HG02588 (cell line): ENCODE results near the gene ADAR.

ENCODE experiments used
- ATAC-seq: cut with Tn5 transposase; IDR thresholded peaks from one replicate; pipeline ENCODE4 v1.9.1; 2021; ENCODE audit warnings: mild to moderate bottlenecking, moderate library complexity; ENCODE audit not compliant: unreplicated experiment

The ADAR gene

DNA sequence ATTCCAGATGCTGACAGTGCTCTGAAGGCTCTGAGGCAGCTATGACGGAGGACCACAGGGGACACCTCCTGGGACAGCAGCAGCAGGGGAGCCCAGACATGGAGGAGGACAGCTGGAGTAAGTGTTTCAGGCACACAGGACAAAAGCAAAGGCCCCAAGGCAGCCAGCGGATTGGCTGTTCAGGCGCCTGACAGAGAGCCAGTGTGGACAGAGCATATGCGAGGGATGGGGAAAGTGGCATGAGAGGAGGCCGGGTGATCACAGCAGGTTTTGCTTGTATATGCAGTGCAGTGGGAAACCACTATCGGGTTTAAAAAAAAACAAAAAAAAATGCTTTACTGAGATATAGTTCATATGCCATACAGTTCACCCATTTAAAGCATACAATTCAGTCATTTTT, 21.3 kb downstream of the ADAR start:
- no peak for ATAC-seq

GRCh38 chr1:154586231-154586630, 21.8 kb downstream of the ADAR start:
- ATAC-seq, result no peak

DNA sequence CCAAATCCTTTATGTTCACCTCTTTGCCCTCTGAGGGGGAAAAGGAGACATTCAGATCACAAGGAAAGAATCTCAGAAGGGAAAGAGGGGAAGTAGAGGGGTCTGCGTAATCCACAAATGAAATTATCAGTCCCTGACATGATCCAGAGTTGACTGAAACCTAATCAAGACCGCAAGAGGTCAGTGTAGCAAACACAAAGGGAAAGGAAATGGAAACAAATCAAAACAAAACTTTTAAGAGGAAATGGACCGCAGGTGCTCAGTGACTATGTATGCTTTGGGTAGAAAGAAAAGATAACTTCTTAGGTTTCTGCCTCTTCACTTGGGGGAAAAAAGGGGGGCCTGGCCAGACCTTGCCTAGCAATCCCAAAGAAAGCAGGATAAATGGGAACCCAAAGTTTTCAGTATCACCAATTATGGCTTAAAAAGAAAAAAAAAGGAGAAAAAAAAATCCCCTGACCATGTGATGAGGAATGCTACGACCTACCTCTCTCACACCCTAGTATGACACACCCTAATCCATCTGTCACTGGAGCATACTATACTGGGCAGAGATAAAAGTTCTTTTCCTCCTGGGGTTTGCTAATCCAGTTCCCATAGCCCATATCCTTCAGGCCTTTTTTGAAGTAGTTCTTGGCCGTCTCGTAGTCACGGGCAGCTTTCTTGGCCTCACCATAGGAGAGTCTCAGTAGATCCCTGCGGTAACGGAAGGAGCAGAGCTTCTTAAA, 23.6 kb downstream of the ADAR start:
- no peak for ATAC-seq

GRCh38 chr1:154583773-154584172, 24.2 kb downstream of the ADAR start:
- no peak for ATAC-seq

GRCh38 chr1:154582885-154583284, 25.1 kb downstream of the ADAR start:
- ATAC-seq, result no peak

GRCh38 chr1:154581766-154582165, 26.2 kb downstream of the ADAR start:
- no peak for ATAC-seq

- no peak for ATAC-seq
These were observed 28.6 kb downstream of the ADAR start for GRCh38 chr1:154579374-154579773.

DNA sequence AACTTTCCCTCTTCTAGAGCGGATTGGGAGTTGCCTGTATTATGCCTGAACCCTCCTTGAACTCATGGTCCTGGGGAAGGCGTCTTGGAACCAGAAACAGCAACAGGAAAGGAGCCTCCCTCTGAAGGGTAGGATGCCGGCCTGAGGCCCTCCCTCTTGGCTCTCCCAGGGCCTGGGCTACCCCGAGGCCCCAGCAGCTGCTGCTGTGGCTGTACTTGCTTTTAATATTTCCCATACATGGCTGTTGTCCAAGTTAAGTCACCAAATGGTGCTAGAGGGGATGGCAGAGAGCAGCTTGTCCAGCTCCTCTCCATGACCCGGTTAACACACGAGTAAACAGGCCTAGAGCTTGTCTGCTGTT, 29.9 kb downstream of the ADAR start:
- no peak for ATAC-seq

- no peak for ATAC-seq
These were observed 30.5 kb downstream of the ADAR start for GRCh38 chr1:154577346-154578057.

- no peak for ATAC-seq
These were observed 31.9 kb downstream of the ADAR start for GRCh38 chr1:154575951-154576566.

DNA sequence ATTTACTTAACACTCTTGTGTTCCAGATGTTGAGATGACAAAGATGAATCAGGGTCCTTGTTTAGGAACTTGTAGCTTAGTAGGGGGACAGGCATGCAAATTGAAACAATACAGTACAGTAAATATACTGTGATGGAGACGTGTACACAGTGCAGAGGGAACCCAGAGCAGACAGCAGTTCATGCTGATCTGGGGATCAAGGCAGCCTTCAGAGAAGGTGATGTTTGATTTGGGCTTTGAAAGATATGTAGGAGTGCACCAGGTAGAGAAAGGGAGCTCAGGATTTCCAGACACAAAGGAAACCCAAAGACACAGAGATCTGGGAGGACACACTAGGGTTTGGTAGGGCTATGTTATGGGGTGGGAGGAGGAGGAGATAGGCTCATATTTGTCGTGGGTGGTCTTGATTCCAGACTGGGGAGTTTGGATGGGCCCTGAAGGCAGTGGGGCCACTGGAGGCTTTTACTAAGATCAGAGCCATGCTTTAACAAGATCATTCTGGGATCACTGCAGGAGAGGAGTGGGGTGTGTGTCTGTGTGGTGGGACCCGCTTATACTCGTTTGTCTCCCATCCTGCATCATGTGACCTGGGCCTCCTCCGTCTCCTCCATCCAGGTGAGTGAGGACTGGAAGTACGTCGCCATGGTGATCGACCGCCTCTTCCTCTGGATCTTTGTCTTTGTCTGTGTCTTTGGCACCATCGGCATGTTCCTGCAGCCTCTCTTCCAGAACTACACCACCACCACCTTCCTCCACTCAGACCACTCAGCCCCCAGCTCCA, 32.6 kb downstream of the ADAR start:
- no peak for ATAC-seq

- ATAC-seq, result no peak
These were observed 33.3 kb downstream of the ADAR start for GRCh38 chr1:154574716-154575115.

- ATAC-seq, result no peak
These were observed 34.8 kb downstream of the ADAR start for GRCh38 chr1:154573168-154573510.

GRCh38 chr1:154572468-154573167, 35.4 kb downstream of the ADAR start:
- ATAC-seq, result no peak

- ATAC-seq, result no peak
These were observed 36.1 kb downstream of the ADAR start for GRCh38 chr1:154571964-154572288.

GRCh38 chr1:154571244-154571963, 36.6 kb downstream of the ADAR start:
- ATAC-seq, result no peak

DNA sequence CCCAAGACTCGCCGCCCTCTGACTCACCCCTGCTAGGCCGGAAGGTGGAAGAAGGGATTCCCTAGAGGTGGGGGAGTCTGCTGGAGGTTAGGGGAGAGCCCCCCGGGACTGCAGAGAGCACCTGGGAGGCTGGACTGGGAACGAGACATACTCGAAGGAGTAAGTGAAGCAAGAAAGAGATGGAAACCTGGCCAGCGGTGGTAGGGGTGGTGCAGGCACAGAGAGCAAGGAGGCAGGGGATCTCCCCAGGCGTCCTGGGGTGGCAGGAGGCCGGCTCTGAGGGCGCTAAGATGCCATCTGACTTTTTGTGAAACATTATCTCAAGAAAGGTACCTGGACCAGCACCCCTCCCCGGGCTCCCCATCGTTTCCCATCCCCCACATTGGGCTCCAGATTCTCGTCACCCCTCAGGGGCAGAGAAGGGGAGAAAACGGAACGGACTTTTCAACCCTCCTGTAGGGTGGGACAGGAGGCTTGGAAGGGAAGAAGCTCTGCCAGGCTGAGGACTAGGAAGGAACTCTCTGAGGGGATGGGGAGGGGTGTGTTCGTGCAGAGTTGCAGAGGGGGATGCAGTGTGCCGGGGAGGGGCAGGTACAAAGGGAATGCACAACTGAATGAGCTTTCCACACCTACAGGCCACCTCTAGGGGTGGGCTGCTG, 39.7 kb downstream of the ADAR start:
- ATAC-seq, result no peak

DNA sequence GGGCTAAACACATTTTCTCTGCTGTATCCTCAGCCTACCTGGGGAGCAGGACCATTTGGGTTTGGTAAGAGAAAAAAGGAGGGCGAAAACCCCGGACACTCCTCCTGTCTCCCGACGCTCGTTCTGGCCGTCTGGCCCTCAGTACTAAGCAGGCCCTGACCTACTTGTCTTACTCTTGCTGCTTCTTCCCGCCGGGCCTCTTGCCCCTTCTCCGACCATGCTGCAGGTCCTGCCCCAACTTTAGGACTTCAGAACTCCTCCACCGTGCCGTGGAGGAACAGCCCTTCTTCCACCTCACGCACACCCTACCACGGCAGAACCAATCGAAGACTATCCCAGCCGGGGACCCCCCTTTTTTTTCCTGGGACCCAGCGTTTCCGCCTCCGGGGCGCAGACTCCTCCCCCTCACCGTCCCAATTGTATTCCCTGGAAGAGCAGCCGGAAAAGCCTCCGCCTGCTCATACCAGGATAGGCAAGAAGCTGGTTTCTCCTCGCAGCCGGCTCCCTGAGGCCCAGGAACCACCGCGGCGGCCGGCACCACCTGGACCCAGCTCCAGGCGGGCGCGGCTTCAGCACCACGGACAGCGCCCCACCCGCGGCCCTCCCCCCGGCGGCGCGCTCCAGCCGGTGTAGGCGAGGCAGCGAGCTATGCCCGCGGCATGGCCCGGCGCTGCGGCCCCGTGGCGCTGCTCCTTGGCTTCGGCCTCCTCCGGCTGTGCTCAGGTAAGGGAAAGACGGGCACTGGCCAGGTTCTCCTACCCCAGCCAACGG, 40.4 kb downstream of the ADAR start, which contains the start of gene CHRNB2:
TSS of gene CHRNB2 (plus strand) at position 393 of the 771 bp plus-strand sequence. CDS start at position 660, 267 bp downstream.
- ATAC-seq, result no peak

GRCh38 chr1:154565876-154566275, 42.1 kb downstream of the ADAR start:
- ATAC-seq, result no peak
